PFSK-1 (cell line): ENCODE measurements around the gene C4orf54.

Experiments
- FOXP2 ChIP-seq: optimal IDR thresholded peaks from 2 replicates; pipeline ENCODE3; 2011; ENCODE audit warnings: borderline replicate concordance, control low read depth, inconsistent platforms; ENCODE audit not compliant: insufficient read depth; ENCODE audit errors: extremely low read length, extremely low read depth
- POLR2AphosphoS5 ChIP-seq: IDR thresholded peaks from 2 replicates; pipeline ENCODE4 v1.6.1; 2012; ENCODE audit warnings: low read depth, mild to moderate bottlenecking, control low read depth, low read length, moderate library complexity
- REST ChIP-seq, 2 experiments: IDR thresholded peaks; 2 replicates each; pipeline versions ENCODE4 v1.6.1 to v1.8.0; 2011 to 2012; ENCODE audit warnings: low read depth in 2 of 2, low read length in 2 of 2, control low read depth in 1 of 2, inconsistent platforms in 1 of 2, mild to moderate bottlenecking in 1 of 2, moderate library complexity in 1 of 2; ENCODE audit not compliant: insufficient read depth in 1 of 2
- SIN3A ChIP-seq: IDR thresholded peaks from 2 replicates; pipeline ENCODE4 v1.6.1; 2012; ENCODE audit warnings: mild to moderate bottlenecking, low read length, moderate library complexity, borderline replicate concordance; ENCODE audit not compliant: insufficient read depth
- TAF1 ChIP-seq: IDR thresholded peaks from 2 replicates; pipeline ENCODE4 v1.6.1; 2012; ENCODE audit warnings: low read length, control low read depth, borderline replicate concordance; ENCODE audit not compliant: insufficient read depth

C4orf54 gene

GRCh38 chr4:99654361-99654761 lies 3.3 kb downstream of the C4orf54 start:
- no peak for TF ChIP-seq REST (IDR thresholded peaks at IDR 0.05; ENCODE audit: insufficient read depth in 1 of 2, low read depth in 2 of 2, low read length in 2 of 2)
- no peak for TF ChIP-seq POLR2AphosphoS5

GRCh38 chr4:99653916-99654315 lies 3.7 kb downstream of the C4orf54 start:
- no peak for TF ChIP-seq SIN3A
- TF ChIP-seq TAF1 = no peak
- TF ChIP-seq REST (IDR thresholded peaks at IDR 0.05; ENCODE audit: insufficient read depth in 1 of 2, low read depth in 2 of 2, low read length in 2 of 2) = no peak
- no peak for TF ChIP-seq POLR2AphosphoS5
- TF ChIP-seq FOXP2 = no peak

GRCh38 chr4:99652596-99653436 lies 4.8 kb downstream of the C4orf54 start:
- TF ChIP-seq TAF1 (no peak), POLR2AphosphoS5 (no peak), REST (IDR thresholded peaks at IDR 0.05; ENCODE audit: insufficient read depth in 1 of 2, low read depth in 2 of 2, low read length in 2 of 2) (no peak), FOXP2 (no peak)

GRCh38 chr4:99651811-99652485 lies 5.7 kb downstream of the C4orf54 start:
- TF ChIP-seq SIN3A (no peak), TAF1 (no peak), FOXP2 (no peak), POLR2AphosphoS5 (no peak), REST (IDR thresholded peaks at IDR 0.05; ENCODE audit: insufficient read depth in 1 of 2, low read depth in 2 of 2, low read length in 2 of 2) (no peak)
